Activated T-helper 1 cell treated with anti-CD3 and anti-CD28 coated beads, Interleukin-12 subunit alpha, Interleukin-12 subunit beta, Interleukin-2, Interleukin-4 antibody, amounts not matched to agents 30 ng/mL and 10 ng/mL and 1 ng/mL, durations not matched to agents 14 hours and 24 hours and 36 hours (primary cell): ENCODE results near the gene CNGA3. TPM values are rescaled to one million over a fixed set of nuclear protein-coding genes. Genes with fewer than 3 reads are reported as not detected.
"Not testable (repeated sequence)": the region's sequence is repeated elsewhere in the genome, so short reads cannot be mapped to it uniquely, and the experiment has no call there.

Experiments
- DNase-seq: peaks from one replicate; pipeline ENCODE4 v3.0.0; 2021; ENCODE audit warnings: low spot score
- H3K27ac Mint-ChIP-seq: one replicate; pipeline ENCODE4 v1.8.0; 2021; ENCODE audit warnings: mild to moderate bottlenecking, mixed read lengths
- H3K27me3 Mint-ChIP-seq: one replicate; pipeline ENCODE4 v1.8.0; 2022; ENCODE audit warnings: mild to moderate bottlenecking, moderate library complexity, mixed read lengths; ENCODE audit not compliant: insufficient read depth
- H3K36me3 Mint-ChIP-seq: one replicate; pipeline ENCODE4 v1.8.0; 2021; ENCODE audit warnings: low read depth, mixed read lengths
- H3K4me1 Mint-ChIP-seq: one replicate; pipeline ENCODE4 v1.8.0; 2021; ENCODE audit warnings: low read depth, mixed read lengths
- H3K4me3 Mint-ChIP-seq: one replicate; pipeline ENCODE4 v1.8.0; 2021; ENCODE audit warnings: mild to moderate bottlenecking, moderate library complexity, mixed read lengths
- H3K9me3 Mint-ChIP-seq: one replicate; pipeline ENCODE4 v1.8.0; 2021; ENCODE audit warnings: mixed read lengths
- intact Hi-C: fragments of 100-400 bp; cut with micrococcal nuclease; formaldehyde crosslinking; loops from one replicate; pipeline ENCODE4 v1.15.1; 2024
- total RNA-seq: library from RNA; stranded (reverse); gene quantifications from 2 replicates; pipeline ENCODE4 v1.2.3, GENCODE V29; 2022

Gene CNGA3
- total RNA-seq, 1 donor from 2014 or later = not detected

DNA sequence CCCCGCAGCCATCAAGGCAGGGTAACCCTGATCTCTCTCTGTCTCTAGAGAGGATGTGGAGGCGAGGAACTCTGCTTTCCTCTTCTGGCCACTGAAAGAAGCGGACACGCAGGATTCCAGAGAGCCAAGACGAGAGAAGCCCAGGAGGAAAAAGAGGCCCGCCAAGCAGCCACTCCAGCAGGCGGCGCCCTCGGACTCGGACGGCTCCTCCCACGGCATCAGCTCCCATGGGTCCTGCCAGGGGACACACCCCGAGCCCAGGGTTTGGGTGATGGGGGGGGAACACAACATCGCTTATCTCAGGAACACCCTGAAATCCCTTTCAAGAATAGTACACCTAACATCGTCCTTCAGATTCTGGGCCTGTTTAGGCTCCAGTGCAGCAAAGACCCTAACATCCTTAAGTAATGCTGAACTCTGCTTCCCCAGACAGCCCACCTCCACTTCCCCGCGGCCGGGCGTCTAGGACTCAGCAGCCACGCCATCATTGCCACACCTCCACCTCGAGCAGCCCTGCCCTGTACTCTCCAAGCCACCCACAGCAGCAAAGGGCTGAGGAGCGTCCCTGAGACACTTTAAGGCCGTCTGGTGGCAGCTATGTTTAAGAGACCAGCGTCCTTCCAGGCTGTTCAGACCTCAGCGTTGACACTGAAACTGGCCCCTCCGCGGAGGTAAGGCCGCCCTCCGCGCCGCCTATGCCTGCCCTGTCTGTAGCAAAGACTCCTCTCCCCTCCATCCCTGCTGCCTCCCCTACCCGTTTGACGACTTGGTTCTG, 34.3 kb upstream of the CNGA3 start:
- no peak for DNase-seq
- Mint-ChIP-seq H3K36me3 (no peaks in the 10 kb centered on the region), H3K9me3 (no peaks in the 10 kb centered on the region), H3K4me3 (no peak overlapping the region), H3K27ac (no peak overlapping the region), H3K4me1 (no peaks in the 10 kb centered on the region), H3K27me3 (peaks cover 5% of the 10 kb centered on the region)
- intact Hi-C loops = no loop called here

DNA sequence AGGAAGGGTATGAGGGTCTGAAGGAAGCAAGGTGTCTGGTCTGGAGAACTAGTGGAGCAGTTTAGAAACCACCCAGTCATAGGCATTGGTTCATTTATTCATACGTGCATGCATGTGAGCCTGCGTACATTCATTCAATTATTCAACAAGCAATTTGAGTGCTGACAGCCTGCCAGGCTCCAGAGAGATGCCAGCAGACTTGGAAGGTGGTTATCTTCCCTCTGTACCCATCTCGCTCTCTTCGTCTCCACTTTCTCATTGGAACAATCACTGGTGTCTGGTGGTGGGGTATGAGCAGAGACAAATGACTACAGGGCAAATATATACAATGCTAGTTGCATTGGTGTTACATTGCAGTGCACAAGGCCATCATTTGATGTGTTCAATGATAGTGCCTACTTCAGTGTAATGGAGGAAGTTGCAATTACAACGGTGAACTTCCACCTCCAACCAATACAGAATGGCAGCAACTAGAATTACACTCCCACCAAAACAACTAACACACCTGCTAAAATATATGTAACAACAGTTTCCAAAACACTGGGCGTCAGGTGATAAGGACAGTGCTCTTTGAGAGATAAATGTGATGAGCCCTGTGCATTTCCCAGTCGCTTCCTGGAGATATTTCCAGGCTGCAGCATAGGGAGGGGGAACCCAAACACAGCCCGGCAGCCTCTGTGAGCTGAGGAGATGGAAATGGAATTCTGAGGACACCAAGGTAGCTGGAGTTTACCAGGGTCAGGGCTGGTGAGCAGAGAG, 32.6 kb upstream of the CNGA3 start:
- Mint-ChIP-seq H3K27me3 (no peaks in the 10 kb centered on the region), H3K27ac (no peak overlapping the region), H3K4me3 (no peak overlapping the region), H3K9me3 (peaks cover 4% of the 10 kb centered on the region), H3K4me1 (no peaks in the 10 kb centered on the region), H3K36me3 (no peaks in the 10 kb centered on the region)
- no peak for DNase-seq
- intact Hi-C loops = no loop called here

DNA sequence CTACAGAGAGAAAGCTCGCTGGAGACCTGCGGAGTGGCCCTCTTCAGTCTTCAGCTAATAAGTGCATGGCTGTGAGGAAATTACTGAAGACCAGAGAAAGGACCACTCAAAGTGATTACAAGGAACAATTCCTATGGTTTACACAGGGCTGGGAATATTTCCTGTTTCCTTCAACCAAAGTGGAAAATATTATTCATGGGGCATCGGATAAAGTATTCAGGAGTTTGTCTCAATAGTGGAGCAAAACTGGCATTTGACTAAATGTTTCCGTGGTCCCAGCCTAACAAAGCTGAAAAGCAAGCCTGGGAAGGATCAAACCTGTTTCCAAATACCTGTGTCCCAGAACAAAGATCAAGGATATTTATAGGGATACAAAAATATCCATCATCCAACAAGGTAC, 32.0 kb upstream of the CNGA3 start:
- Mint-ChIP-seq H3K4me3 (no peak overlapping the region), H3K27ac (no peak overlapping the region), H3K9me3 (peaks cover 5% of the 10 kb centered on the region), H3K27me3 (no peaks in the 10 kb centered on the region), H3K4me1 (no peaks in the 10 kb centered on the region), H3K36me3 (no peaks in the 10 kb centered on the region)
- DNase-seq = no peak
- intact Hi-C loops = no loop called here

DNA sequence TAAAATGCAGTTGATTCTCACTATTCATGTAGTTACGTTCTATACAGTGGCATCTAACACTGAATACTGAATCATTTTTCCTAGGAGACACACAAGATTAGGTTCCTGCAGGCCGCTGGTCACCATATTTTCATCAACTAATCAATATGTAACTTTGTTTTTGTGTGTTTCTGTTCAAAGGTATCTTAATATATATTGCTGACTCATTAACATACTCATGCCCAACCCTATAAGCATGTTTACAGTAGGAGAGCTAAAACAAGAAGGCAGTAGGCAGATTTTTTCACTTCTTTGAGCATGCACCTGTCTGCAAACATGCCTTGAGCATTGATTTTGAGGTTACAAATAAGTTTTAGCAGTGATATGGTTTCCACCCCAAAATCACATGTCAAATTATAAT, 30.3 kb upstream of the CNGA3 start:
- intact Hi-C loops = no loop called here

GRCh38 chr2:98317214-98317613, 29.0 kb upstream of the CNGA3 start:
- no peaks in the 10 kb centered on the region for H3K27me3 Mint-ChIP-seq
- intact Hi-C loops = no loop called here
- H3K36me3 Mint-ChIP-seq = no peaks in the 10 kb centered on the region
- H3K9me3 Mint-ChIP-seq = peaks cover 20% of the 10 kb centered on the region
- no peak for DNase-seq
- H3K27ac Mint-ChIP-seq = no peak overlapping the region
- H3K4me1 Mint-ChIP-seq = no peaks in the 10 kb centered on the region
- H3K4me3 Mint-ChIP-seq = no peak overlapping the region

More for the DNA sequence above, 30.3 kb upstream of the CNGA3 start:
- no peak overlapping the region for H3K27ac Mint-ChIP-seq
- H3K4me3 Mint-ChIP-seq = no peak overlapping the region
- no peaks in the 10 kb centered on the region for H3K4me1 Mint-ChIP-seq
- no peaks in the 10 kb centered on the region for H3K27me3 Mint-ChIP-seq
- no peaks in the 10 kb centered on the region for H3K36me3 Mint-ChIP-seq
- DNase-seq = no peak
- peaks cover 20% of the 10 kb centered on the region for H3K9me3 Mint-ChIP-seq

GRCh38 chr2:98320171-98320570, 26.1 kb upstream of the CNGA3 start:
- intact Hi-C loops, H3K27ac Mint-ChIP-seq, H3K27me3 Mint-ChIP-seq, H3K4me1 Mint-ChIP-seq, H3K4me3 Mint-ChIP-seq, DNase-seq, H3K36me3 Mint-ChIP-seq: not testable (repeated sequence)
- H3K9me3 Mint-ChIP-seq = peaks cover 23% of the 10 kb centered on the region

- H3K9me3 Mint-ChIP-seq = peaks cover 19% of the 10 kb centered on the region
- intact Hi-C loops = no loop called here
- no peak for DNase-seq
- H3K27ac Mint-ChIP-seq = no peak overlapping the region
- H3K36me3 Mint-ChIP-seq = no peaks in the 10 kb centered on the region
- no peaks in the 10 kb centered on the region for H3K4me1 Mint-ChIP-seq
- H3K27me3 Mint-ChIP-seq = peaks cover 12% of the 10 kb centered on the region
- no peak overlapping the region for H3K4me3 Mint-ChIP-seq
Measured at GRCh38 chr2:98324181-98324580, 22.1 kb upstream of the CNGA3 start.

DNA sequence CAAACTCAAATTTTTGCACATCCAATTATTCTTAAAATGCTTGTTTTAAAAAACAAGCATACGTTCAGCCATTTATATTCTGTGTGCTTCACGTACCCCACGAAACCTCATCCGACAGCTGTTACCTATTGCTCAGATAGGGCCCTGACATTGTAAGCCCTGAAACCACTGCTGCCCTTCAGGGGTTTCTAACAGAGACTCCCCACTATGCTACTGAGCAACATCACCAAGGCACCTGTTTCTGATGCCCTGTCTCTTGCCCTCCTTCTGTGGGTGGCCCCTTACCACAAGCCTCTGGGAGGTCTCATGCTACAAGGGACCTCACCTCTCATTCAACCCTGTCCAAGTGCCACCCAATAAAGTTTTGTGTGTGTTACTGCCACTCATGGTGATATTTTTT, 18.5 kb upstream of the CNGA3 start:
- intact Hi-C loops = no loop called here
- H3K4me3 Mint-ChIP-seq = no peak overlapping the region
- H3K27ac Mint-ChIP-seq = no peak overlapping the region
- peaks cover 3% of the 10 kb centered on the region for H3K9me3 Mint-ChIP-seq
- DNase-seq = no peak
- peaks cover 12% of the 10 kb centered on the region for H3K27me3 Mint-ChIP-seq
- H3K4me1 Mint-ChIP-seq = no peaks in the 10 kb centered on the region
- H3K36me3 Mint-ChIP-seq = no peaks in the 10 kb centered on the region

DNA sequence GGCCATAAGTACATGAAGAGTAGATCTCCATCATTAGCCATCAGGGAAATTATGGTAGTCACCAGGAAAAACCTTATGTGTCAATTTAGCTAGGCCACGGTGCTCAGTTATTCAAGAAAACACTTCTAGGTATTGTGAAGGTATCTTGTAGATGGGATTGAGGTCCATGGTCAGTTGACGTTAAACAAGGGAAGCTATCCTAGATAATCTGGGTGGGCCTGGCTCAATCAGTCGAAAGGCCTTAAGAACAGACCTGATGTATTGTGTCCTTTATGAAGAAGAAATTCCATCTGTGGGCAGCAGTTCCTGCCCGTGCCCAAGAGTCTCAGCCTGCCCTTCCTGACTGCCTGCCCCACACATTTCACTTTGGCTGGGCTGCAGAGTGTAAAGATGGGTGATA, 16.7 kb upstream of the CNGA3 start:
- Mint-ChIP-seq H3K27me3 (peaks cover 14% of the 10 kb centered on the region), H3K4me3 (no peak overlapping the region), H3K36me3 (no peaks in the 10 kb centered on the region), H3K27ac (no peak overlapping the region), H3K9me3 (peaks cover 2% of the 10 kb centered on the region), H3K4me1 (no peaks in the 10 kb centered on the region)
- intact Hi-C loops = no loop called here
- DNase-seq = no peak

DNA sequence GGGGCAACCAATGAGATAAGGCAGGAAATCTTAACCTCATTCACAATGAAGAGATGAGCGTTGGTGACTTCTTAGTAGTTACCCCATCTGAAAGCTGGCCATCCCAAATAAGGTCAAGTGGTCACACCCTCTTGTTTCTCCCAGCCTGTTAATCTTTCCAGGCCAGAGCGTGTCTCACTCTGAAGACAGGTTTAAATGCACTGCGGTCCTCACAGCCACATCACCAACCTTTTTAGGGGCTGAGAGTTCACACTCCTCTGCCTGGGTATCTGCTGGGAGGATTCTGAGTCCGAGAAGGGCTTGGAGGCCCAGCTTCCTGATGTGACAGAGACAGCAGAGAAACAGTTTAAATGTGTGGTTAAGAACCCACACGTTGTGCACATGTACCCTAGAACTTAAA, 13.3 kb upstream of the CNGA3 start:
- H3K36me3 Mint-ChIP-seq = no peaks in the 10 kb centered on the region
- no peaks in the 10 kb centered on the region for H3K9me3 Mint-ChIP-seq
- H3K27me3 Mint-ChIP-seq = peaks cover 4% of the 10 kb centered on the region
- H3K4me3 Mint-ChIP-seq = no peak overlapping the region
- H3K4me1 Mint-ChIP-seq = no peaks in the 10 kb centered on the region
- DNase-seq = no peak
- intact Hi-C loops = no loop called here
- no peak overlapping the region for H3K27ac Mint-ChIP-seq

DNA sequence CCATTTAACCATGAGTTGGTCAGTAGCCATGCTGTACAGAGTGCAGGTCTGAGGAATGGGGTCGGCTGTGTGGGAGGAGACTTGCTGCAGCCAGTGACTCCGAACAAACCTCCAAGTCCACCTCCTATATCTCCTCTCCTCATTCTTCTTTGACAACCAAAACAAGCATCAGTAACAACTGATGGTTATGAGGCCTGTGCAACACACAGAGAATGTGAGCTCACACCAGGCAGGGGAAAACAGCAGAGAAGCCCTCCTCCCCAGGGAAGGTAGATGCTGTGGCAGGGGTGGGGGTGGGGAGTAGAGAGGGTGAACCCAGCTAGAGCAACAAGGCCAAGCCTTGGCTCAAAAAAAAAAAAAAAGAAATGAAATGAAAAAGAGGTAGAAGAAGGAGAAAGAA, 12.3 kb upstream of the CNGA3 start:
- intact Hi-C loops = no loop called here
- no peak for DNase-seq
- H3K27me3 Mint-ChIP-seq = peaks cover 4% of the 10 kb centered on the region
- no peaks in the 10 kb centered on the region for H3K36me3 Mint-ChIP-seq
- no peak overlapping the region for H3K4me3 Mint-ChIP-seq
- no peaks in the 10 kb centered on the region for H3K4me1 Mint-ChIP-seq
- no peaks in the 10 kb centered on the region for H3K9me3 Mint-ChIP-seq
- H3K27ac Mint-ChIP-seq = no peak overlapping the region

DNA sequence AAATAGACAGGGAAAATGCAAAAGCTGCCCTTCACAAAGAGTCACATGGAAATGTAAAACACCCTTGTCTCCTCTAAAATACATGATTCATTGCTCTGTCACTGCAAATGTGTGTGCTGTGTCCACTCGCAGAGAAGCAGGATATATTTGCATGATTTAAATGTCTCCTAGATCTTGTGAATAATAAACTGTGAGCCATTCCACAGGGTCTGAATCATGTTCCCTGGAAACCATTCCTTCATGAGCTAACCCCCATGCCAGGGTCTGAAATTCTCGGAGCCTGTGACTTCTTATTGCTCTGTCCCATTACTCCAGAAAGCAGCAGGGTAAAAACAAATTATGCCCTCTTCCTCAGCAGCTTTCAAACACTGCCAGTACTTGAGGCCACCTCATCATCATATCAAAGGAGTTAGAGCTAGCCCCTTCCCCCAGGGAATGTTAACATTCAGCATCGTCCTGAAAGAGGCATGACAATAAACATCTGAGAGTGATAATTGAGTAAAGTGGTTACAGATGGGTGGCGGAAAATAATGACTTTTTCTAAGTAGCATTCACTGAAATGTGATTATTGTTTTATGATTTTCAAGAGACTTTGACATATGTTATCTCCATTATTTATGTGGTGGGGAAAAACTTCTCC, 11.7 kb upstream of the CNGA3 start:
- Mint-ChIP-seq H3K27ac (no peak overlapping the region), H3K36me3 (no peaks in the 10 kb centered on the region), H3K4me1 (no peaks in the 10 kb centered on the region), H3K9me3 (no peaks in the 10 kb centered on the region), H3K4me3 (no peak overlapping the region), H3K27me3 (peaks cover 5% of the 10 kb centered on the region)
- intact Hi-C loops = no loop called here
- DNase-seq = no peak

GRCh38 chr2:98335271-98335670, 11.0 kb upstream of the CNGA3 start:
- no peak overlapping the region for H3K4me3 Mint-ChIP-seq
- no peaks in the 10 kb centered on the region for H3K9me3 Mint-ChIP-seq
- peaks cover 7% of the 10 kb centered on the region for H3K27me3 Mint-ChIP-seq
- DNase-seq = no peak
- H3K4me1 Mint-ChIP-seq = no peaks in the 10 kb centered on the region
- intact Hi-C loops = no loop called here
- no peak overlapping the region for H3K27ac Mint-ChIP-seq
- no peaks in the 10 kb centered on the region for H3K36me3 Mint-ChIP-seq
